ENCODE results near the gene COQ8A.
"Not testable (repeated sequence)": the region's sequence is repeated elsewhere in the genome, so short reads cannot be mapped to it uniquely, and the experiment has no call there.

The COQ8A gene

DNA sequence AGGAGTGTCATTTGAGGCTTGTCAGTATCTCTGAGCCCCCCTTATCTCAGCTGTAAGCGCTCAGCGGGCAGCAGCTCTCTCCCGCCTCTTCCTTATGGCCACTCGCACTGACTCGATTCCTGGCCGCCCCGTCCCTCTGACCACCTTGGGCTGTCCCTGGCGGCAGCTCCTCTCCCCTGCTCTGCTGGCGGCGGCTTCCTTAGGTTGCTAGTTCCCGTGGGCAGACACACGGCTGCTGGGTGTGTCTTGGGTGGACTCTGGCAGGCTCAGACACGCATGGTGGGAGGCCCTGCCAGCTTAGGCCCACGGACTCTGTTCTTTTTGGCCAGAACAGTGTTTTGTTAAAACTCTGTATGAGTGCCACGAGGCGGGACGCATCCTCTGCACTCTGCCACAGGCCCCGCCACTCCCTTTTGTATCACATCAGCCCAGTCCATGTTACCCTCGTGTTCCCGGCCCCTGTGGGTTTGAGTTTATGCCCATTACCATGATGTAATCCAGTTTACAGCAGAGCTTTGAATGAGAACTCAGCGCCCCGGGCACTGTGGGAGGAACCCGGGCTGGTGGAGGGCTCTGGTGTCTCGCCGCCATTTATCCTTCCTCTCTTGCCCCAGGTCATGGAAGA, 45.9 kb downstream of the COQ8A start:
- DNase-seq (ENCODE audit: low read depth): no peak

DNA sequence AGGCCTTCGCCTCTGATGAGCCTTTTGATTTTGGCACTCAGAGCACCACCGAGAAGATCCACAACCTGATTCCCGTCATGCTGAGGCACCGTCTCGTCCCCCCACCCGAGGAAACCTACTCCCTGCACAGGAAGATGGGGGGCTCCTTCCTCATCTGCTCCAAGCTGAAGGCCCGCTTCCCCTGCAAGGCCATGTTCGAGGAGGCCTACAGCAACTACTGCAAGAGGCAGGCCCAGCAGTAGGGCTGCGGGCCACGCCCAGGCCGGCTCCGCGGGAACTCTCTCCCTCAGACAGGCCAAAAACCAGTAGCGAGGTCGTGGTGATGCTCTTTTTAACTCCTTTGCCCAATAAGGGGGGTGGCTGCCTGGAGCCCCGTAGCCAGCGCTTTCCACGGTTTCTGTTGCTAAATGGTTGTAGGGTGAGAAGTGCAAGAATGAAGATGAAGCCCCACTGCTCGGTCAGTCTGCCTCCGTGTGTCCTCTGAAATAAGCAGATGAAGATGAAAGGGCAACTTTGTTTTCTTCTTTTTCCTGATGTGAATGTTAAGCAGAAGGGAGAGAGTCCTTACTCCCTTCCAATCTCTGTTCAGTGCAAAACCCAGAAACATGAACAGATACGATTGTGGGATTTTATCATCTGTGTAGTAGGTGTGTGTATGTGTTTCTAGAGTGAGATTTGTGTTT, 46.5 kb downstream of the COQ8A start:
- DNase-seq (ENCODE audit: low read depth): no peak

DNA sequence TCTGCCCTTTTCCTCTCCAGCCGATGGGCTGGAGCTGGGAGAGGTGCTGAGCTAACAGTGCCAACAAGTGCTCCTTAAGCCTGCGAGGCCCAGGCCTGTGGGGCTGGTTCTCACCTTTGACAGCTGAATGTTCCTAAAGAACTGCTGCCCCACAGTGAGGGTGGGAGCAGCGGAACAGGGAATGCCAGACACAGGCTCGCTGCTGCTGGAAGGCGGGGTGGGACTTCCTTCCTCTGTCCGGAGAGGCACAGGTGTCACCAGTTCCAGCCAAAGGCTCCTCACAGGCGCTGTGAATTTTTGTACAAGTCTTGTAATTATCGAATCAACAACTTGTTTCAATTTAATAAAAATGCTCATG, 47.1 kb downstream of the COQ8A start:
- DNase-seq (ENCODE audit: low read depth): no peak

DNA sequence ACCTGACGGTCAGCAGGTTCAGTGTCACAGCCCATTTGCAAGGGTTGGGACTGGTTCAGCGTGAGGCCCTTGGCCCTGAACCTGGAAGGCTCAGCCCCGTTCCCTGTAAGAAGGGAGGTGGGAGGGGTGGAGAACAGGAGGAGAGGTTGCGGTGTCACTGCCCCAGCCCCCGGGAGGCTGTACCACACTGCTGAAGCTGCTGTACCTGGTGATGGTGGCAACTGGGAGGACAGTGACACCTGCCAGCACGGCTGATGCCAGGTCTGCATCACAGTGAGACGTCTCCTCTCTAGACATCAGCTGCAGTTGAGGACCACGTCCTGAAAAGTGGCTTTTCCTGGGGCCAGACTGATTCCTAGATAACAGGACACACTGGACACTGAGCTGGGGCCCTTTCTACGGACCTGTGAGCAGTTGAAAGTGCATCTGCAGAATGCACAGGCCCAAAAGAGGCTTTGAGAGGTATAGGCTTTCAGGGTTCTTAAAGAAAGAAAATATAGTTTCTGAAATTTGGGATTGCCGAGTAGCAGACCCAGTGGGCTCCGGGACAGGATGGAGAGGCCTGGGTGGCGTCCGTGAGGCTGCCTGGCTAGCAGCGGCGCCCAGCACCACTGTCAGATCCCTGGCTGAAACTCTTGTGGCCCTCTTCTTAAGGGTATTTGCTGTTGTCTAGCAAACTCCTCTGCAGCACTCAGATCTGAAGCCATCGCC, 47.7 kb downstream of the COQ8A start:
- no peak for DNase-seq (ENCODE audit: low read depth)

DNA sequence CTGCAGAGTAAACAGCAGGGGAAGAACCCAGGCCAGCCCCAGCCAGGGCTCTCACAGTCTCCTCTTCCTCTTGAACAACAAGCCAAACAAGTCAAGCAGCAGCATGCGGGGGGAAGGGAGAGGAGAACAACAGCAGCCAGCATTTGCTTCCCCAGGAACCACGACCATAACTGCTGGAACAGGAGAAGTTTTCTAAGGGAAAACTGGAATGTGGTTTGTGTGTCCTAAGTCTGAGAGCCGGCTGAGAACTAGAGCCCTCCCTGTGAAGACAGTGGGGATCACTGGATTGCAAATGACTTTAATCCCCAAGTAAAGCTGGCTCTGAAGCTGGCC, 48.2 kb downstream of the COQ8A start:
- DNase-seq (ENCODE audit: low read depth): no peak

DNA sequence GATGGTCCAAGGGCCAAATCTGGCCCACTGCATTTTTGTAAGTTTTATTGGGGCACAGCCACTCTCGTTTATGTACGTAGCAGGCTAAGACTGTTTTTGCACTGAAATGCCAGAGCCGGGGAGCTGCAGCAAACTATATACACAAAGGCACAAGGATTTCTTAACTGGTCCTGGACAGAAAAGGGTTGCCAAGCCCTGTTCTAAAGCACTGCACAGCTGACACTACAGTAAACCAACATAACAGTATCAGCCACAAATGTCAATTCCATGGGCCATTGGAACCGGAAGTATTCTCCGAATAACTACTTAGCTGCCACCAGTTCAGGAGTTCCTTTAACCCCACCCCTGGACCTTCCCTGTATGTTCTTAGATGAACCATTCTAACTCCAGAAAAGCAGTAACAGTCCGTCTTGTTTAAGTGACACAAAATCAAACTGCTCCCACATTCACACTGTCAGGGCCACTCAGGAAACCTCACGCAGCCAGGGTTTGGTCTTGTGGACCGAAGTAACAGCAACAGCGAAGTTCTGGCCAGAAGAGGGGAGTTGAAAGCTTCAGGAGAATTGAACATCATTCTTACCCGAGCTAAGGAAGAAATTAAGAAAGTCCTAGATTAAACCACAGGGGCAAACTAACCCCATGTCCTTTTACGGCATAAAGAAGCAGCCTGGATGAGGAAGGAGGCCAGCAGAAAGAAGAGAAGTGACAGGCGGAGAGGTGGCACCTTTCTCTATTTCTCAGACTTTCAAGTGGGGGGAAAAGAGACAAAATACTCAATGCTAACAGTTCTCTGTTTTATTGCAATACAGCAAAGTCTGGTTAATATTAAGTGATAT, 49.2 kb downstream of the COQ8A start:
- no peak for DNase-seq (ENCODE audit: low read depth)

DNA sequence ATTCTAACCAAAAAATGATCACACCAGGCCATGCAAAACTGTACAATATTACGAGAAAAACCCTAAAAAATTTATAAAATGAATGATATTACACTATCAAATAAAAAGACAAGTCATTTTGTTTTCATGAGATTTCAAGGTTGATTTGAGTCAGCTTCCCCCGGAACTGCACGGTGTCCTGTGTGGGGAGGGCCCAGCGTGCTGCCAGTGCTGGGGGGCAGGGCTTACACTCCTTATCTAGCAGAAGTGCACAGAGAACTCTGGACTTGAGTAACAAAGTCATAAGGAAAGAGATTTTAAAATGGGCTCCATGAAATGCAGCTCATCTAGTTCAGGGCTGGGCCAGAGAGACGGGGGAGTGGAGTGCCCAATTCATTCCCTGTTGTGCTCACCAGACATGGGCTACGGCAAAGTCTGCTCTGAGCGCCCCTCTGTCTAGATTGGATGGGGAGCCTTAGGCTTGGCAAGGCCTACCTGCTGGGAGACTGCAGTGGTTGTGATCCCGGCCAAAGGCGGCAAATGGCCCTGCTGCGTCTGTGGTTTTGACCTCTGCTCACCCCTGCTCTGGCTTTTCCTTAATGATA, 50.1 kb downstream of the COQ8A start:
- peak; percentile 14 for DNase-seq (ENCODE audit: low read depth)

DNA sequence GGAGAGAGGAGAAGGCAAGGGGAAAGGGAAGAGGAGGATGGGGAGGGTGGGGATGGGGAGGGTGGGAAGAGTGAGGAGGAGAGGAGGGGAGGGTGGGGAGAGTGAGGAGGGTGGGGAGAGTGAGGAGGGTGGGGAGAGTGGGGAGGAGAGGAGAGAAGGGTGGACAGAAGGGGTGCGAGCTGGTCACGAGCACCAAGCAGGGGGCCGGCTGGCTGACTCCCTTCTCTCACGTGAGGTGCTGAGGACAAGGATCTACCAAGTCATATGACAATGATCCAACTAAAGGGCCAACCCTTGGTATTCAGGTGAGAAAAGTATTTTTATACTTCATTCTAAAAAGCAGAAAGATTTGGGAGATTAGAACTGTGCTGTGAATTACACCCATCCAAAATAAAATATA, 51.8 kb downstream of the COQ8A start:
- DNase-seq (ENCODE audit: low read depth): no peak

DNA sequence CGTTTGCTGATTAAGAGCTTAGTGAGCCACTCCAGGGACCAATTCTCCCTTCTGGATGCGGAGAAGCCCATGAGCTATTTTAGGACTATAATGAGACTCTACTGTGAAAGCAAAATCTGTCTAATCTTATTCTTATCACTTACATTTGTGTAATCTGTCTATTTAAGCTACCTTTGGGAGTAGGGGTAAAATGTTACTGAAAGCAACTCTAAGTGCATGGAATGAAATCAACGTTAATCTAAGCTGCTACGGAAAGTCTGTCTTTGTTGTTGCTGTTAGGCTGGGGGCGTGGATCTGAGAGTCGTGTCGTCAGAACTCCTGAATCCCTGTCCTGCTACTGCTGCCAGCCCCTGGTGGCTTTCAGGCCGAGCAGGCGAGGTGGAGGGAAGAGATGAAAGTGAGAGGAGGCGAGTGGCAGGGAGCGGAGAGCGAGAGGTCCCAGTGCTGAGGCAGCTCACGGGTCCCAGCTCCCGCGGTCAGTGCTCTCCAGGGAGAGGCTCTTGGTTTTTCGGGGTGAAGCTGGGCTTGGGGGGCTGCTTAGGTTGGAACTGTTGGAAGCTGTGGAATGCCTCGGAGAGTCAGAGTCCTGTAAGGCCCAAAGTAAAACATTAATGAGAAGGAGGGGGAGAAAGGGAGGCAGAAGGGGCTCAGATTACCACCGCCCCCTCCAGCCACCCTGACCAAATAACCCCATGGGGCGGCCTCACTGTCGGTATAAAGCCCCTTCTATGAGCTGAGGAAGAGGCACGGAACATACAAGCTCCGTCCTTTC, 53.9 kb downstream of the COQ8A start:
- DNase-seq (ENCODE audit: low read depth): no peak

DNA sequence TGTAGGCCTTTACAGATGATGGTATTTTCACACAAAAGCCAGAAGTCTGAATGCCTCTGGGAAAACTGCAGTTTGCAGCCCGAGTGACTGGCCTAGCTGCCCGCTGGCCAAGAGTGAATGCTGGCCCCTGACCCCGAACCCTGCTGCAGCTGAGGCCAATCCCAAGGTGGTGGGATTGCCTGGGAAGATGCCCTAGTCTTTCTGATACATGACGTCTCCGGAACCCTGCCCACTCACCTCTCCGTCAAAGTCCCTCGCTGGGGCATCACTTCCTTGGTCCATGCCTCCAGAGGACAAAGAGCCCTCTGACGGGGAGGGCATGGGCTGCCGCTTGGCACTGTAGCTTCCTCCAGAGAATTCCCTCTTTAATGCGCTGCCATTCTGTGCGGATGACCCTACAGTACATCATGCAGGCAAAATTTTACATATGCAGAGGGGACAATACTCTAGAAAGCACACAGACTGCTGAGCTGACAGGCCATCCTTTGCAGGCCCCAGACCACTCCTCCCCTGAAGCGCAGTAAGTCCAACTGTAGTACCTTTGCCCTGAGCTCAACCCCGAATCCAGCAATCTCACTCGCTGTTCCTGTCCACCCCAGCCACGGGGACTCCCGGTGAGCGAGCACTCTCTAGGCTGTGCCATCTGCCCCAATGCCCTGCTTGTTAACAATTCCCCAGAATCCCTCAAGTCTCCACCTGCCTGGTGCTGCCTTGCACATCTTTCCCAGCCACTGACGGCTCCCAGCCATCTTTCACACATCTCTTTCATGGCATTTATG, 54.7 kb downstream of the COQ8A start:
- no peak for DNase-seq (ENCODE audit: low read depth)

DNA sequence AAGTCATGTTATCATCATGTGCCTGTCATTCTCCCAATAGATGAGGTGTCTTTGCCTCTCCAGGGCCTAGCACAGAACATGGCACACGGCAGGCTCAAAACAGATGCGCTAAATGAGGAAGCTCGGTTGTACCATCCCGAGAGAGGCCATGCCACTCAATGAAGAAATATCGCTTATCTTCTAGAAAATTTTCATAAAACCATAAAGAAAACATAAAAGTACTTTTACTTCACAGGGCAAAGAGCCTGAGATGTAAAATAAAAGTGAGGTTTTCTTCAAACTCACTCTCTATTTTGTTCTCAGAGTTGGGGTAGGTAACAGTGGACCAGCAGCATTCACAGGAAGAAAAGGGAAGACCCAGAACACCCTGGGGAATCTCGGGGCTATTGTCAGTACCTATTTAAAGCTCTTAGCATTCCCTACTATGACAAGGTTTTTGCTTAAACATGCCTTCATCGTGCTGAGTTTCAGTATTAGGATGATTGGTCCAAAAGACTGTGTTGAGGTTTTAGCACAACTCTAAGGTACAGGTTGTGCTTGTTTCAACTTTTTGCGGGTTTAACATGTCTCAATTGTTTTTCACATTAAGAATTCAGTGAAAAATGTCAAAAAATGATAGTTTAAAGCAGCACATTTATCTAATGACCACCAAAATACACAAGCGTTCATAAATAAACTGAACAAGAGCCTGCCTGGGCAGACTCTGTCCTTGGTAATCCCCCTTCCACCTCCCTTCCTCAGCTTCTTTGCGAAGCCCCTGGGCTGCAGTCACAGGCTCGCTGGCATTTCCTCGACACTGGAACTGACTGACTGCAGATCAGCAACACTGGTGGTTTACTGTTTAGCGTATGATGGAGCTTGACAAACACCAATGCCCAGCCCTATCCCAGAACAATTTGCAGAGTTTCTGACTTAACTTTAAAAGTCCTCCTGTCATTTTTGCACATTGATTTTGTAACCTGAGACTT, 55.6 kb downstream of the COQ8A start:
- DNase-seq (ENCODE audit: low read depth): no peak

DNA sequence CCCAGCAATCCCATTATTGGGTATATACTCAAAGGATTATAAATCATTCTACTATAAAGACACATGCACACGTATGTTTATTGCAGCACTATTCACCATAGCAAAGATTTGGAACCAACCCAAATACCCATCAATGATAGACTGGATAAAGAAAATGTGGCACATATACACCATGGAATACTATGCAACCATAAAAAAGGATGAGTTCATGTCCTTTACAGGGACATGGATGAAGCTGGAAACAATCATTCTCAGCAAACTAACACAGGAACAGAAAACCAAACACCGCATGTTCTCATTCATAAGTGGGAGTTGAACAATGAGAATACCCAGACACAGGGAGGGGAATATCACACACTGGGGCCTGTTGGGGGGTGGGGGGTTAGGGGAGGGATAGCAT, 59.5 kb downstream of the COQ8A start:
- not testable (repeated sequence) for DNase-seq (ENCODE audit: low read depth)

DNA sequence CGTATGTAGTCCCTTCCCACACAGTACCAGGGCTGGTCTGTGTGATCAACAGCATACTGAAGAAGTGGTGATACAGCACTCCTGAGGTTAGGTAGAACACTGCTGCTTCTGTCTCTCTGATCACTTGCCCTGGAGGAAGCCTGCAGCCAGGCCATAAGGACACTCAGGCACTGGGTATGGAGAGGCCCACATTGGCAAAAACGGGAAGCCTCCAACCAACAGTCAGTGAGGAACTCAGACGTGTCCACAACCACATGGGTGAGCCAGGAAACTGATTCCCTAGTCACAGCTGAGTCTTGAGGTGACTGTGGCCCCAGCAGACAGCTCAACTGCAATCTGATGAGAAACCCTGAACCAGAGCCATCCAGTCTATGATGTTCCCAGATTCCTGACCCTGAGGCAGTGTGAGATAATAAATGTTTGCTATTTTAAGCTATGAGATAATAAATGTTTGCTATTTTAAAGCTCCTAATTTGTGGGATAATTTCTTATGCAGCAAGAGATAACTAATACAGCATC, 62.5 kb downstream of the COQ8A start:
- no peak for DNase-seq (ENCODE audit: low read depth)

DNA sequence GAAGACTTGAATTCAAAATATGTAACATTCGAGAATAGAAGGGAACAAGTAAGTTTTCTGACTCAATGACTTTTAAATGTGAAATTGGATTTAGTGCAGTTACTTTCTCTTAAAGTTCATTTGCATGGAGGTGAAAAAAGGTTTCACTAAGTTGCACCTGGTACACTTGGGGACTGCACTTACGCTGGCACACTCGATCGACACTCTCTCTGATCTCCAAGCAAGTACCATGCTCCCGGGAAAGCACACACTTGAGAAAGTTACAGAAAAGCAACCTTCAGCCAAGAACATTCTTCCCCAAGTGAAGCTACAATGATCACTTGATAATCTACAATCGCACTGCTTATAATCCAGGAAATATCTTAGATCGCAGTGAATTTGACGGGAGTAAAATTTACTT, 63.1 kb downstream of the COQ8A start:
- no peak for DNase-seq (ENCODE audit: low read depth)

DNA sequence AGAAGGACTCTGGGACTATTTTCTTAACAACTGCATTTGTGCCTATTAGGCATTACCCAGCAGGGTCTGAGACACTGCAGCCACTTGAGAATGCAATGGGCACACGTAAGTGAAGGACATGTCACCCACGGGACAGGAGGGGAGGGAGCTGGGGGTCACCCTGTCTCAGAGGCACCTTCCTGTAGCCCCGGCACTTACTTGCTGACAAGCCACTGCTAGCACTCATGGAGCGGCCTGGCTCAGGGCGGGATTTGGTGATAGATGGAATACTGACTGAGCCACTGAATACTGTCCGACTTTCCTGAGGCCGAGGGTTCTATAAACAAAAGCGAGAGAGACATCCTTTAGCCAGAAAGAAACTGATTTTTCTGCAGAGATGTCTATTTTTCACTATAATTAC, 64.7 kb downstream of the COQ8A start:
- no peak for DNase-seq (ENCODE audit: low read depth)

DNA sequence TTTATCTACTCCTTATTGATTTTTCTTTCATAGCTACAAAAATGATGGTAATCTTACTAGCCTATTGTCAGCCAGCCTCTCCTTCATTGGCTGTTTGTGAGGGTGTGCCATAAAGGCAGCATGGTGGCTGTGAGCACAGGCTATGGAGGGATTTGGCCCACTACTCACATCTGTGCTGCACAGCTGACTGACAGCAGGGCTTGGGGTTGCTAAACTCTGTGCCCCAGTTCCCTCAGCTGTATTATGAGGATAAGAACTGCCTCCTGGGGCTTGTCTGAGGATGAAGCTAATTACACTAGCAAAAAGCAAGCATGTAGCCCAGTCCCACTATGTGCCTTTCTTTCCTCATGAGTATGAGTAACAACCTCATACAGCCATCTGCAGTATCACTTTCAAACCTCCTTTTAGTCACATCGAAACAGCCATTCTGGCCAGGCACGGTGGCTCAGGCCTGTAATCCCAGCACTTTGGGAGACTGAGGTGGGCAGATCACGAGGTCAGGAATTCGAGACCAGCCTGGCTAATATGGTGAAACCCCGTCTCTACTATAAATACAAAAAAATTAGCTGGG, 66.2 kb downstream of the COQ8A start:
- DNase-seq (ENCODE audit: low read depth): no peak

DNA sequence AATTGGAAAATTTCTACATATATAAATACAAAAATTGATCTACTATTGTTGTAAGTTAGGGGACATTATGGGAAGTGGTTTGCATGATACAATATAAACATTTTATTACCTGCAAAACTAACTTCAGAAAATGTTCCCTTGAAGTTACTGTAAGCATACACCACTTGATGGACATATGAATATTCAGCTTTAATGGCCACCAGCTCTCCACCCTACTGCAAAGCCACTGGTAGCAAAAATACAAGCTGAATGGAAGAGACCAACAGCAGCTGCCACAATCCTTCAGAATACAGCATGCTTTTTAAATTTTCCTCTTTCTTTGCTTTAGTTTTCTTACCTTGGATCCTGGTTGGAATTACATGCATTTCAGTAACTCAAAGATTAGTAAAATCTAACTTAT, 69.8 kb downstream of the COQ8A start:
- DNase-seq (ENCODE audit: low read depth): no peak

DNA sequence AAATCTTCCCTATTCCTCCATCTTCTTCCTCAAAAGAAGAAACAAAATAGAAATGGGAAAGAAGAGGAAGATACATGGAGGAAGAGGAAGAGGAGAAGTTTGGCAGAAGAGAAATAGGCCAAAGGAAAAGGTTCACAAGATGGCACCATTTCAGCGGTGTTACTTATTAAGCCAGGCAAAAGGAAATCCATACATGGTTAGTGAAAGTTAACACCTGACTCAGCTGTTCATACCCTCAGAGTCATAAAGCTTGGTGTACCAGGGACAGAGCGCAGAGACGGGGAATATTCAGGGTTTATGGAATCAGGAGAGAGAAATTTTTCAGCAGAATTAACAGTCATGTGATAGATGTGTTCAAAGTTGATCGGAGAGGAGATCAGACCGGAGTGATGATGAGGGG, 70.6 kb downstream of the COQ8A start:
- DNase-seq (ENCODE audit: low read depth): no peak

DNA sequence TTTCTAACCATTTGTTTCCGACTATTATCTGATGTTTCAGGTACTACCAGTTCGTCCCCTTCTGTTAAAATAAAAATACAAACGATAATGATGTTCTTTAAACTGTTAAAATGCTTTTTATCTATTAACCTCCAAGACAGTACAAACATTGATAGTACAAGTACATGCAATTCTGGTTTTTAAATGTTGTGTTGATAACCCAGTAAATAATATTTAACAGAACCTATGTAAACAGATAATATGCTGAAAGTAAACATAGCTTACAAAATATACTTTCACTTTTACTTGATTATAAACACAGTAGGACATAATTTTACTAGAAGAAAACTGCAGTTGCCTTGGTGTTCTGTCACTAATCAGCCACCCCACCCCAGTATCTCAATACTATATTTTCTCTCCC, 76.9 kb downstream of the COQ8A start:
- no peak for DNase-seq (ENCODE audit: low read depth)
